ENCODE results near the gene VPS37B. TPM values are rescaled to one million over a fixed set of nuclear protein-coding genes. Genes with fewer than 3 reads are reported as not detected.

The VPS37B gene
- total RNA-seq, 4 donors from 2014 or later = 46.6 to 126 (median 104) TPM

DNA sequence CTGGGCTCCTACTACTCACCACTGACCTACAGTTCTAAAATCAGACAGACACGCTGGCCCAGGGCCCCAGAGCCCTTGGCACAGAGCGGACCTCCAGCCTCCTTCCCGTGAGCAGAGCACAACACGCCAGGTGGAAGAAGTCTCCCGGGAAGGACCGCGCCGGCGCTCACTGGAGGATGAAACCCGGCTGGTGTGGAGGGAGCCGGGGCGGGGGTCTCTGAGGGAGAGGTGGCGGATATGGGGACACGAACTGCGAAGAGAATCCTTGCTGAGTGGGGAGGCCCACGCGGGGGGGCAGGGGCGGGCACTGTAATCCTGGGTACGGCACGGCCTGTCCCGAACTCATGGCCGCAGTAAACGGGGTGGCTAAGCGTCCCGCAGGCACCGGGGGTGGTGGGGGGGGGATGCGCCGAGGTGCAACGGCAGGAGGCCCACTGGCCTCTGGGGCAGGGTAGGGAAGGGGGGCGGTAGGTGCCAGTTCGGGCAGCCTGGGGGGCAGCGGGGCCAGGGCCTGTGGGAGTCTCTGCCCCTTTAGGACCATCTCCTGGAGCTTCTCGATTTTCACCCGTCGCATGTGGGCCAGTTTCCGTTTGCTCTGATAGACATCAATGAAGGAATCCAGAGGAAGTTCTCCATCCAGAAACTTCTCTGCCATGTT, 28.8 kb downstream of the VPS37B start:
- 89% methylated on average over 33 of the region's 36 CpGs; no CpG with 5 or more reads in 1 of the 2 donors for WGBS, 2 donors (ENCODE audit: low coverage in 1 of 2)
- no peak for TF ChIP-seq POLR2A (IDR thresholded peaks at IDR 0.05)
- no peak for TF ChIP-seq EP300 (IDR thresholded peaks at IDR 0.05; ENCODE audit: low read depth)
- no peak for TF ChIP-seq POLR2AphosphoS5 (IDR thresholded peaks at IDR 0.05)
- TF ChIP-seq, protein P1, sequence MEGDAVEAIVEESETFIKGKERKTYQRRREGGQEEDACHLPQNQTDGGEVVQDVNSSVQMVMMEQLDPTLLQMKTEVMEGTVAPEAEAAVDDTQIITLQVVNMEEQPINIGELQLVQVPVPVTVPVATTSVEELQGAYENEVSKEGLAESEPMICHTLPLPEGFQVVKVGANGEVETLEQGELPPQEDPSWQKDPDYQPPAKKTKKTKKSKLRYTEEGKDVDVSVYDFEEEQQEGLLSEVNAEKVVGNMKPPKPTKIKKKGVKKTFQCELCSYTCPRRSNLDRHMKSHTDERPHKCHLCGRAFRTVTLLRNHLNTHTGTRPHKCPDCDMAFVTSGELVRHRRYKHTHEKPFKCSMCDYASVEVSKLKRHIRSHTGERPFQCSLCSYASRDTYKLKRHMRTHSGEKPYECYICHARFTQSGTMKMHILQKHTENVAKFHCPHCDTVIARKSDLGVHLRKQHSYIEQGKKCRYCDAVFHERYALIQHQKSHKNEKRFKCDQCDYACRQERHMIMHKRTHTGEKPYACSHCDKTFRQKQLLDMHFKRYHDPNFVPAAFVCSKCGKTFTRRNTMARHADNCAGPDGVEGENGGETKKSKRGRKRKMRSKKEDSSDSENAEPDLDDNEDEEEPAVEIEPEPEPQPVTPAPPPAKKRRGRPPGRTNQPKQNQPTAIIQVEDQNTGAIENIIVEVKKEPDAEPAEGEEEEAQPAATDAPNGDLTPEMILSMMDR (IDR thresholded peaks at IDR 0.05) = no peak
- DNase-seq = no peak
- peaks cover 38 to 66% (median 59%) of the 10 kb centered on the region in 4 donors for H3K4me1 ChIP-seq
- in situ Hi-C loops (cut with MboI; ENCODE audit: low pct_ligation_motif_present in 1 of 4, low pct_unique_long_range_greater_than_20kb in 1 of 4, low sequenced_read_pairs in 3 of 4) (loop anchor here in 2 of 4 donors (25.0 kb wide), 1 partner anchor 370 kb away; the partner anchor contains the start of genes MPHOSPH9 (in 2 of the 2) and MTRFR (in 2 of the 2)), intact Hi-C loops (cut with DNase I; ENCODE audit: low total_unique reads) (no loop called here)
- H3K27ac ChIP-seq = peak overlapping the region; percentile 58 to 74 (median 66)
- no peaks in the 10 kb centered on the region for H3K27me3 ChIP-seq
- H3K36me3 ChIP-seq = peaks cover 0 to 6% (median 0%) of the 10 kb centered on the region in 4 donors
- H3K4me3 ChIP-seq = no peak overlapping the region
- no peaks in the 10 kb centered on the region for H3K9me3 ChIP-seq

GRCh38 chr12:122866379-122866778, 29.5 kb downstream of the VPS37B start:
- Histone ChIP-seq H3K27me3 (no peaks in the 10 kb centered on the region), H3K4me1 (peaks cover 32 to 65% (median 54%) of the 10 kb centered on the region in 4 donors), H3K4me3 (no peak overlapping the region), H3K27ac (no peak overlapping the region), H3K9me3 (no peaks in the 10 kb centered on the region), H3K36me3 (peaks cover 0 to 6% (median 0%) of the 10 kb centered on the region in 4 donors)
- TF ChIP-seq POLR2A (IDR thresholded peaks at IDR 0.05) = no peak
- TF ChIP-seq, protein P1 (IDR thresholded peaks at IDR 0.05) = no peak
- no peak for TF ChIP-seq EP300 (IDR thresholded peaks at IDR 0.05; ENCODE audit: low read depth)
- 95 to 100% methylated on average over 2 to 17 of the region's 17 CpGs for whole genome bisulfite sequencing, 2 donors (ENCODE audit: low coverage in 1 of 2)
- intact Hi-C loops (cut with DNase I; ENCODE audit: low total_unique reads) = no loop called here
- no peak for DNase-seq
- in situ Hi-C loops (cut with MboI; ENCODE audit: low pct_ligation_motif_present in 1 of 4, low pct_unique_long_range_greater_than_20kb in 1 of 4, low sequenced_read_pairs in 3 of 4) = loop anchor here in 2 of 4 donors (25.0 kb wide), 1 partner anchor 371 kb away; the partner anchor contains the start of genes MPHOSPH9 (in 2 of the 2) and MTRFR (in 2 of the 2)

GRCh38 chr12:122865268-122866231, 30.4 kb downstream of the VPS37B start:
- no peaks in the 10 kb centered on the region for H3K27me3 ChIP-seq
- no peak overlapping the region for H3K27ac ChIP-seq
- peaks cover 0 to 5% (median 0%) of the 10 kb centered on the region in 4 donors for H3K36me3 ChIP-seq
- DNase-seq = no peak
- TF ChIP-seq POLR2A (IDR thresholded peaks at IDR 0.05) (no peak), EP300 (IDR thresholded peaks at IDR 0.05; ENCODE audit: low read depth) (no peak), POLR2AphosphoS5 (IDR thresholded peaks at IDR 0.05) (peak in 1 of 3 donors; percentile 4)
- TF ChIP-seq, protein P1 (IDR thresholded peaks at IDR 0.05) = peak in 4 of 5 experiments; percentile 22 to 55 (median 30)
- H3K4me1 ChIP-seq = peaks cover 24 to 59% (median 49%) of the 10 kb centered on the region in 4 donors
- H3K9me3 ChIP-seq = no peaks in the 10 kb centered on the region
- in situ Hi-C loops (cut with MboI; ENCODE audit: low pct_ligation_motif_present in 1 of 4, low pct_unique_long_range_greater_than_20kb in 1 of 4, low sequenced_read_pairs in 3 of 4) (loop anchor here in 2 of 4 donors (25.0 kb wide), 1 partner anchor 372 kb away; the partner anchor contains the start of genes MPHOSPH9 (in 2 of the 2) and MTRFR (in 2 of the 2)), intact Hi-C loops (cut with DNase I; ENCODE audit: low total_unique reads) (no loop called here)
- H3K4me3 ChIP-seq = no peak overlapping the region
- WGBS, 2 donors (ENCODE audit: low coverage in 1 of 2) = 72 to 75% methylated on average over 2 to 43 of the region's 43 CpGs

Data from transverse colon (tissue), 4 donors.